CD4-positive, alpha-beta T cell treated with Interferon alpha-2 for 1 hour (primary cell): ENCODE results near the gene RGS1.
A peak's percentile ranks its signal among the peaks of the same experiment; 100 is the strongest.

ENCODE experiments used
- DNase-seq, 2 donors: peaks; one replicate each; pipeline ENCODE4 v3.0.0-alpha.2; 2020 to 2022

The RGS1 gene

GRCh38 chr1:192575499-192576189 lies at the start of gene RGS1:
Gene RGS1, plus strand, starts transcription at chr1:192575773. Its CDS starts 20 bp downstream, at chr1:192575793.
- DNase-seq, result peak; percentile 81 to 91

- DNase-seq, result no peak
Measured at GRCh38 chr1:192527111-192527795, 48.3 kb upstream of the RGS1 start.

GRCh38 chr1:192527950-192528349 lies 47.6 kb upstream of the RGS1 start:
- DNase-seq, result no peak

- no peak for DNase-seq
Measured at GRCh38 chr1:192529031-192529755, 46.4 kb upstream of the RGS1 start.

GRCh38 chr1:192529811-192530210 lies 45.8 kb upstream of the RGS1 start:
- no peak for DNase-seq

- DNase-seq, result peak in 1 of 2 donors; percentile 47
Measured at GRCh38 chr1:192530254-192530653, 45.3 kb upstream of the RGS1 start.

- peak in 1 of 2 donors; percentile 38 for DNase-seq
Measured at GRCh38 chr1:192531037-192531703, 44.4 kb upstream of the RGS1 start.

- DNase-seq, result no peak
Measured at GRCh38 chr1:192534666-192535065, 40.9 kb upstream of the RGS1 start.

GRCh38 chr1:192535916-192536664 lies 39.5 kb upstream of the RGS1 start:
- no peak for DNase-seq

GRCh38 chr1:192538407-192539296 lies 36.9 kb upstream of the RGS1 start:
- DNase-seq, result peak; percentile 59 to 77

GRCh38 chr1:192539297-192540092 lies 36.1 kb upstream of the RGS1 start:
- DNase-seq, result peak in 1 of 2 donors; percentile 47

GRCh38 chr1:192543445-192543844 lies 32.1 kb upstream of the RGS1 start:
- DNase-seq, result no peak

- DNase-seq, result no peak
Measured at GRCh38 chr1:192545896-192546521, 29.6 kb upstream of the RGS1 start.

- peak in 1 of 2 donors; percentile 62 for DNase-seq
Measured at GRCh38 chr1:192546596-192547190, 28.9 kb upstream of the RGS1 start.

- no peak for DNase-seq
Measured at GRCh38 chr1:192547501-192547900, 28.1 kb upstream of the RGS1 start.

- no peak for DNase-seq
Measured at GRCh38 chr1:192549937-192550336, 25.6 kb upstream of the RGS1 start.

- peak in 1 of 2 donors; percentile 54 for DNase-seq
Measured at GRCh38 chr1:192550922-192551534, 24.5 kb upstream of the RGS1 start.

GRCh38 chr1:192552760-192553191 lies 22.8 kb upstream of the RGS1 start:
- peak; percentile 46 to 86 for DNase-seq

- no peak for DNase-seq
Measured at GRCh38 chr1:192553741-192554140, 21.8 kb upstream of the RGS1 start.
